ENCODE measurements around the gene KSR1.
"Not testable (repeated sequence)": the region's sequence is repeated elsewhere in the genome, so short reads cannot be mapped to it uniquely, and the experiment has no call there.

The KSR1 gene

DNA sequence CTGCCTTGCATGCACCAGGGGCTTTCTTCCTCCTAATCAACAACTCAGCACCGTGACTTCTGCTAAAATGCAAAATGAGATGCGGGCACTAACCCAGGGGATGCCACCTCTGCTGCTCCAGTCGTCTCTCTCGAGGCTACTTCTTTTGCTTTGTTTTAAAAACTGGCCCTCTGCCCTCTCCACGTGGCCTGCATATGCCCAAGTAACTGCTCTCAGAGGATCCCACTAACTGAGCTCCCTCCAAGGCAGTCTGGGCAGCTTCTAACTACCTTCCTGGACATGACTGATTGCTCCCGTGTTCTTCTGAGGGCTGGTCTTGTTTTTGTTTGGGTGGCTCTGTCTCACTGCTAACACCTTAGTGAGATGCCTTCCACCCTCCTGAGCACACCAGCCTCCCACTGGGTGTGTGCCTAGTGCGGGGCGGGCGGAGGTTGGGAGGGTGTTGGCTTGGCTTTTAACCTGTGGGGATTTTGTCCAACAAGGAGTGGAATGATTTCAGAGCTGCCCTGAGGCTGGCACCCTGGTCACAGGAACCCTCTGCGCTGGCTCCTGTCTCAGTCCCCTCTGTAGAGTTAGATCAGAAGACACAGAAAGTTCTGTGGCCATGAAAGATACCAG is 165.8 kb downstream of the KSR1 start:
- DNase-seq = no peak

DNA sequence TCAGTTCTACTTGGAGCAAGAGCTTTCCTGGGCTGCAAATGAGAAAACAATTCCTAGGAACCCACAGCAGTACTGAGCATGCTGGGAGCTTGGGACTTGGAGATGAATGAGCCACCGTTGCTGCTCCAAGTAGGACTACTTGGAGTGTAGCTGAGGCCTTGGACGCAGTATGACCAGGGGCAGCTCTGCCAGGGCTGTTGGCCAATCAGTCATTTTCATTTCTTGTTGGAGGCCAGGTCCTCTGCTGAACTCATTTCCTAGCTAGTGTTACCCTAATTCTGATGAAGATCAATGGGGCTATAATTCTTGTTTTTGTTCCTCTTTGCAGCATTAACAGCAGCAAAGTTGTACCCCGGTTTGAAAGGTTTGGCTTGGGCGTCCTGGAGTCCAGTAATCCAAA is 166.7 kb downstream of the KSR1 start:
- no peak for DNase-seq

- DNase-seq = no peak
These were observed 167.4 kb downstream of the KSR1 start for GRCh38 chr17:27623614-27624013.

DNA sequence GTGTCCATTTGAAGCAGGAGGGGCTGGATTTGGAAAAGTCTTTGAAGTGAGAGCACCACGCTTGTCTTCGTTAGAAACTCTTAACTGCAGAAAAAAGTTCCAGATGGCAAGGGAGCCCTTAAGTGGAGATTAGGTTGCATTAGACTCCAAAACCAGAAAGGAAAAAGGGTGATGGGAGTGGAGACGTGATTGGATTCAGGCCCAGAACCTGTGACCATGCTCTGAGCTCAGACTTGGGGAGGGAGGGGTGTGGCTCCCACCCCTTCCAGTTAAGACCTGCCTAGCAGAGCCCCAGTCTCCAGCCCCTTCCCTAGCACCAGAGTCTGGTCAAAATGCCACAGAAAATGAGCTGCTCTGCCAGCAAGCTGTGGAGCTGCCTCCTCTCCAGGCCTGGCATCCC is 168.3 kb downstream of the KSR1 start:
- no peak for DNase-seq

GRCh38 chr17:27625856-27626255 is 169.6 kb downstream of the KSR1 start:
- no peak for DNase-seq

DNA sequence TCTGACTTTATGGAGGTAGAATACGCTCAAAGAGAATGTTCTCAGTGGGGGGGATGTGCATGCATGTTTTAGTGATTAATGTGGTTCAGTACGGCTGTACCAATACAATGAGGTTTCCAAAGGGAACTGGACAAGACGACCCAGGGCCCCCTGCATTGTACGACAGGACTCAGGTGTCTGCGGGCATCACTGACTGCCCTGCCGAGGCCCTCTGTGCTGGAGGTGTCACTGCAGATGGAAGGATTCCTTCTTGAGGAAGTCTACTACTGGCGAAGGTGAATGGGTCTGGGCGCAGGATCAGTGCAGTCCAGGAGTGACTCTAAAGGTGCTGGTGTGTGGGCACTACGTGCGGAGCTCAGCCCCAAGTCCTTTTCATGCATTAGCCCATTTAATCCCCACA is 171.3 kb downstream of the KSR1 start:
- DNase-seq = no peak

DNA sequence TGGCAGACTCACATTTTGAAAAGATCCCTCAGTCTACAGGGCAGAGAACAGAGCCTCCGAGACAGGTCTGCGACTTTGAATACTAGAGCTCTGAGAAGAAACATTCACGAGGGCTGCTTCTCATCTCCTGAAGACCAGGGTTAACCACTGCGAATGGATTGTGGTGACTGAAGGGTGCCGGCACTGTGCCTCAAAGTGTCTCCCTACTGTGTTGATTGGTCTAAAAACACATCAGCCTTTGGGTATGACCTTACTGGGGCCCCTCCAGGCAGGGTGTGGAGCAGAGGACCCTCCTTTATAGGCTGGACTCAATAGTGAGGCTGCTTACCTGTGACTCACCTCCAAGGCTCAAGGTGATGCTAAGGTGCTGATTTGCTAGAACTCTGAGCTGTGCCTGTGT is 172.1 kb downstream of the KSR1 start:
- DNase-seq = no peak

DNA sequence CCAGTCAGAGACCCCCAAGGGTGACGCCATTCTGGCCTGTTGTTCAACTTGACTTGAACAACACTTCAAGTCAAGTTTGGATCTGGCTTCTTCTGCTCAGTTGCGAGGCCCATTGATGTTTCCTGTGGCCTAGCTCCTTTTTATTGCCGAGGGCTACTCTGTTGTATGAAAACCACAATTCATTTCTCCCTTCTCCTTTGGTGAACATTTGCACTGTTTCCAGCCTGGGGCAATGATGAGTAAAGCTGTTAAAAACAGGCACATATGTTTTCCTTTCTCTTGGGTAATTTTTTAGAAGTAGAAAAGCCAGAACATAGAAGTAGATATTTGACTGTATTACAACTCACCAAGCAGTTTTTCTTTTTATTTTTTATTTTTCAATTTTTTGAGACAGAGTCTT is 173.0 kb downstream of the KSR1 start:
- not testable (repeated sequence) for DNase-seq

GRCh38 chr17:27630607-27631410 is 174.6 kb downstream of the KSR1 start, which contains the start of gene LGALS9:
Gene LGALS9 (plus strand): TSS chr17:27631188. CDS start chr17:27631266, 78 bp downstream.
- DNase-seq = peak in 1 of 2 experiments; percentile 21

DNA sequence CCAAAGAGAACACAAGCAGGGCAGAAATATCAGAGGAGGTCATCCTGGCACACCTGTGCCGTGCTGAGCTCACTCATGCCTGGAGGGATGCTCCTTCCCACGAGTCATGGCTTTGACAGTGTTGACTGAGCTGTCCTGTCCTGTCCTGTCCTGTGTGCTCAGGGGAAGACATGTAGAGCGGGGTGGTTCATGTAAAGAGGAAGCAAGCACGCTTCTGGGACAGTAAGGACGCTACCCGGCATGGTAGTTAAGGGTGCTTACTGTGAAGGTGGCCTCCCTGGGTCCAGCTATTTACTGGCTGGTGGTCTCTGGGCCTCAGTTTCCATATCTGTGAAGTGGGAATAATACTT is 175.1 kb downstream of the KSR1 start:
- no peak for DNase-seq

- no peak for DNase-seq
These were observed 175.9 kb downstream of the KSR1 start for GRCh38 chr17:27631897-27632725.

GRCh38 chr17:27632766-27633165 is 176.5 kb downstream of the KSR1 start:
- not testable (repeated sequence) for DNase-seq

GRCh38 chr17:27633312-27634025 is 177.2 kb downstream of the KSR1 start:
- no peak for DNase-seq

DNA sequence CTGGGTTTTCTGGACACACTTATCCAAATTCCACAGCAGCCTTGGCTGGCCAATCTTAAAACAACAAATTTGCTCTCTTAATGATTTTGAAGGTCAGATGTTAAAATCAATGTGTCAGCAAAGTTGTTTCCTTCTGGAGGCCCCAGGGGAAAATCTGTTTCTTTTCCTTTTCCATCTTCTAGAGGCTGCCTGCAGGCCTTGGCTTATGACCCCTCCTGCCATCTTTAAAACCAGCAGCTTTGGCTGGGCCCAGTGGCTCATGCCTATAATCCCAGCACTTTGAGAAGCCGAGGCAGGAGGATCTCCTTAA is 177.7 kb downstream of the KSR1 start:
- no peak for DNase-seq

DNA sequence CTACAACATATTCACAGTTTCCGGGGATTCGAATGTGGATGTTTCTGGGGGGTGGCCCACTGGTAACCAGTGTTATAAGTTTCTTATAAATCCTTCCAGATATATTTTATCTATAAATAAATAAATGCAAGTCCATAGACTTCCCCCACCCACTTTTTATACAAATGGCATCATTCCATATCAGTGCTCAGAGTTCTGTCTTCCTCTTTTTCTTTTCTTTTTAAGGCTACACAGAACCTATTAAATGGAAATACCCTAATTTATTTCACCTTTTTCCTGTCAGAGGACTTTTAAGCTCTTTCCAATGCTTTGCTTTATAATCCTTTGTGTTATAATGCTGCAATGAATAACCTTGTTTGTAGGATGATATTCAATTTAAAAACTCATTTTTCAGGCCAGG is 178.5 kb downstream of the KSR1 start:
- no peak for DNase-seq

DNA sequence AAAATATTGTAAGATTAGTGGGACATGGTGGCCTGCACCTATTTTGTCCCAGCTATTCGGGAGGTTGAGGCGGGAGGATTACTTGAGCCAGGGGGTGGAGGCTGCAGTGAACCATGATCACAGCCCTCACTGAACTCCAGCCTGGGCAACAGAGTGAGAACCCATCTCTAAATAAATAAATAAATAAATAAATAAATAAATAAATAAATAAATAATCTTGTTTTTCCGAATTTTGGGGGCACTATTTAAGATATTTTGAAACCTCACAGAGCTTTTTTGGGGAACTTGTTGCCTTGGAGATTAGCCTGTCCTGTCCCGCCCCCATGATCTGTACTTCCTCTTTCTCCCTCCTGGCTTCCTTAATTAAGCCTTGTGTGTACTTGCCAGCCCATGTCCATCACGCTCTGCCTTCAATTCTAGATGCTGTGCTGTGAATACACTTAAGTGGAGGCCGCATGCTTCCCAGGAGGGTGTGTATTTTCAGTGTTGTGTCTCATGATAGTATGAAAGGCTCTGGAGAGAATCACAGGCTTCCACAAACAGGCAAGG is 179.1 kb downstream of the KSR1 start:
- DNase-seq = no peak

DNA sequence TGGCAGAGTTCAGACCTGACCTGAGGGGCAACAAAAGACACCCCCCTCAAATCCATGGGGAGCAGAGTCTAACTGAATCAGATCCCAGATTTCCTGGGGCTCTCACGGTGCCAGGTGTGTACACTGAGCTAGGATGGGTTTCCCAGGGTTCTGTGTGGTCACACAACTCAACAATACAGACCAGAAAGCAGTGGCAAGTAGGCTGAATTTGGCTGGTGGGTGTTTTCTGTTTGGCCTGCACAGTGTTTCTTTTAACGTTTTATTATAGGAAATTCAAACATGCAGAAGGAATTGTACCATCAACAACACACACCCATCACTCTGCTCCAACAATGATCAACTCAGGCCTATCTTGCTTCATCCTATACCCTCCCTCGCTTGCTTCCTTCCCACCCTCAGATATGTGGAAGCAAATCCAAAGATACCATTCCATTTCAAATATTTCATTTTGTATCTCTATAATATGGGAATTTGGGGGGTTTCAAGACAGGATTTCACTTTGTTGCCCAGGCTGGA is 179.8 kb downstream of the KSR1 start:
- not testable (repeated sequence) for DNase-seq

DNA sequence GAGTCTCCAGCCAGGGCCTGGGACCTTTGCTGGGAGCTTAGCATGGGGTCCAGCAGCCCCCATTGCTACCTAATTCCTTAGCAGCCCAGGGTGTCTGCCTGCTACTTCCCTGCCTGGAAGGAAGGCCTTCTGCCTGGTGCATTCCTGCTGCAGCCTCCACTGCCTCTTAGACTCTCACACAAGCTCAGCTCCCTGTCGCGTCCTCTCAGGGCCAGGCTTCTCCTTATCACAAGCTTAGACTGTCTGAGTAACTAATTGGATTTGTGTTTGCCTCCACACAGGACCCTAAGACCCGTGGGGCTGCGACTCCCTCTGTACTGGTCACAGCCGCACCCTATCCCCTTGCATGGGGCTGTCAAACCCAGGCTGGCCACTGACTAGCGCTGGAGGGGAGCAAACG is 181.6 kb downstream of the KSR1 start:
- DNase-seq = not testable (repeated sequence)

- not testable (repeated sequence) for DNase-seq
These were observed 182.2 kb downstream of the KSR1 start for GRCh38 chr17:27638415-27638914.

- DNase-seq = no peak
These were observed 184.5 kb downstream of the KSR1 start for GRCh38 chr17:27640790-27641189.

GRCh38 chr17:27644586-27644985 is 188.3 kb downstream of the KSR1 start:
- no peak for DNase-seq

DNA sequence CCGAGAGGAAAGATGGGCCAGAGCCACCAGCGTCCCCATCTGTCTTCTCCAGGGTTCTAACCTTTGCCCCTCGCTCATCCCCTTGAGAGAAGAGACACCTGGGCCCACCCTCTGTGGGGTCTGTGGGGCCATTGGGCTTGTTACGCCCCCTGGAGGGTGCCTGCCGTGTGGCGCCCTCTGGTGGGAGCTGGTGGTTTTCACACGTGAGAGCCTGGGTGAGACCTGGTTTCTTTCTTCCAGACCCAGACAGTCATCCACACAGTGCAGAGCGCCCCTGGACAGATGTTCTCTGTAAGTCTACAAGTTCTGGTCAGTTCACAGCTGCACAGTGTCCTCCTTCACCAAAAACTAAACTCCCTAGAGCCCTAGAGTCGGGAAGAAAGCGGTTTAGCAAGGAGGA is 189.4 kb downstream of the KSR1 start:
- not testable (repeated sequence) for DNase-seq

Data from stimulated activated CD4-positive, alpha-beta T cell treated with anti-CD3 and anti-CD28 coated beads, Interleukin-4, amount 100 ng/mL, for 4 hours (primary cell).